GM21423 (cell line): Measurements from ENCODE around the gene DENND1A.

Experiments
- ATAC-seq: cut with Tn5 transposase; IDR thresholded peaks from one replicate; pipeline ENCODE4 v1.9.1; 2021; ENCODE audit warnings: mild to moderate bottlenecking, moderate library complexity; ENCODE audit not compliant: unreplicated experiment

The DENND1A gene

GRCh38 chr9:123597048-123597447, 332.9 kb downstream of the DENND1A start:
- ATAC-seq = no peak

DNA sequence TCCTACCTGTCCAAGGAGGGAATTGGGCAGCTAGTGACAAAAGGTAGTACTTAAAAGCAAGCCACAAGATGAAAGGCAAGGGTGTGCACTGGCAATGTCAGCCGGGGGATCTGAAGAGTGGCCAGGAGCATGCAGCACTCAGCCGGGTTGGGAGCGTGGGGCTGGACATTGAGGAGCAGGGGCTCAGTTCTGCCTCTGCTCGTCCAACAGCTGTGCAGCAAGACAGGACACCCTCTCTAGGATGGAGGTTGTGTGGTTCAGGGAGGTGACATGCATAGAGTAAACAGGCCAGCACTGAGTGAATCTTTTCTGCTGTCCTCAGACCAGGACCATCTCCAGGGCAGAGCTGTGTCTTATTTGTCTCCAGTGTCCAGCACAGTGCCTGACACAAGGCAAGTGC, 338.6 kb downstream of the DENND1A start:
- ATAC-seq = no peak

GRCh38 chr9:123590499-123590898, 339.4 kb downstream of the DENND1A start:
- ATAC-seq = no peak

DNA sequence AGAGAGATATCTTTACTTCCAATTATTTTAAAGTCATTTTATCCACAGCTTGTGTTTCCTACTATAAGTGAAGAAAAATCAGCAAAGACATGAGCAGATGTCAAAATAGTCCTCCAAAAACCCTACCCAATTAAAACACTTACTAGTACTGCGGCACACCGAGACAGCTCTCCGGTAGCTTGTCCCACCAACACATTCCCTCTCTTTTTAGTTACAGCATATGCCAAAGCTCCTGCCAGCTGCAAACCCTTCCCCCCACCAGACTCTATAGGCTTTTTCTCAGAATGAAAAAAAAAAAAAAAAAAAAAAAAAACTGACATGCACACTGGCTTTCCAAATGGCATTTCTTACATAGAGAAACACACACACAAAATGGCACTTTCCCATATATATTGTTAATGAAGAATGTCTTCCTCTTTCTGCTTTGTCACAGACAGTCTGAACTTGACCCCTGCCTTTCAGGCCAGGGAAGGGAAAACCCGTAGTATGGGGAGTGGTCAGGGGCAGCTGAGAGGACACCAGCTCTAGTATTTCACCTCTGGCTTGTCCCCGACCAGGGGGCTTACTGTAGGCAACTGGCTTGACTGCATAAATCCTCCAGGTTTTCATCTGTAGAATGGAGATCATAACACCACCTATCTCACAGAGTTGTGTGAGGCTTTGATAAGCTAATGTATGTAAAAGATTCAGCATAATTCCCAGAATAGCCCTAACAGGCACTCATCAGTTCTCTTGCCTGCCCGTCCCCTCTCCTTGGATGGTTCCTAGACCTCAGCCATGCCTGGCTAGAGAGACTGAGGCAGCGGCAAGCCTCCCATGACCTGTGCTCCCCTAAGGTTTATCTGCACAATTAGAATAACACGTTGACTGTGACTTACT, 340.3 kb downstream of the DENND1A start:
- no peak for ATAC-seq

DNA sequence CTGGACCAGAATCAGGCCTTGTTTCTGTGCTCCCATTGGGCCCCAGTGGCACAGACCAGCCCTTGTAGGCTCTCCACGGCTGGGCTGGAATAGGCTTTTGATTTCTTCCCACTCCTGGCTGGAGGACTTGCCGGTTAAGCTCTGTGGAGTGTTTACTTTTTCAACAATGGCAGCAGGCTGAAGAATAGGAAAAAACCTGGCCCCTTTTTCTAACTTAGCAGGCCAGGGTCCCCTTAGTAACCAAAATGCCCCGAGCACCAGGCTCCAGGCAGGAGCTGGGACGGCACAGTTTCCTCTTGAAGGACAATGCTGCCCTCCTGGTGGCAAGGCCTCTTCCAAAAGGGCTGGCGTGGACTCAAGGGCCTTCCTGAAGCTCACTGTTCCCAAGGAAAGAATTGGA, 343.7 kb downstream of the DENND1A start:
- no peak for ATAC-seq

DNA sequence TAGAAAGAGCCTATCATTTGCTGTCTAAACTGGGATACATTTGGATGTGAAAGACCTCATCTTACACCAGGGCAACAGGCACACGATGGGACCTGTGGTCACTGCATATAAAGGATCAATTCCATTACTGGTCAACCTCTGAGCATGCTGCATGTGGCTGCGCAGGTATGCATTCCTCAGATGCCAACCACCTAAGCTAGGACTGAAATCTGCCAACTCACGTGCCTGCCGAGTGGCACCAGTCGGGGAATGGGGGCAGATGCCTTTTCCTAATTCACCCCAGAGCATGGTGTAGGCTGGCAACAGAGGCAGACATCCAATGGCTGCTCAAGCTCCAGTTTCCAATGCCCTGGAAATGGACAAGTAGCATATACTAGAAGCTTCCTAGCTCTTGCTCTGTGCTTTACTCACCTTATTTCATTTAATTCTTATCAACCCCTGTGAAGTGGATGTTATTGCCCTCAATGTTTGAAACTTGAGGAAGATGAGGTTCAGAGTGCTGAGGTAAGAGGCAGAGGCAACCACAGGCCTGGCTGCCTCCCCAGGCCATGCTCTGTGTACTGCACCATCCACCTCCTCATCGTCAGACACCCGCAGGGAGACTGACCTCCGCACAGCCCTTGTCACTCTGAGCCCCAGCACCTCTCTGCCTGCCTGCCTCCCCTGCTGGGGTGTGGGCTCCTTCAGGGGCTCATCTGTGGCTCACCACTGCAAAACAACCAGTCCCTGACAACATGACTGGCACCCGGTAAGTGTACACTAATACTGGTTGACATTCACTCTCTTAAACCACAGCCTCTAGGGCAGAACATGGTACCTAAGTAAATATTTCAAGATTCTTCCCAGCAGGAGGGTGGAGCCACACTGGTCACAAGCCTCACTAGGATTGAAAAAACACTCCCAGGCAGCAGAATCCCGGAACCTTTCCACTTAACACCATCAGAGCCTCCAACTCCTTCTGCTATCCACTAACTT, 345.4 kb downstream of the DENND1A start:
- no peak for ATAC-seq

- no peak for ATAC-seq
Observed at GRCh38 chr9:123583646-123584045, 346.3 kb downstream of the DENND1A start.

DNA sequence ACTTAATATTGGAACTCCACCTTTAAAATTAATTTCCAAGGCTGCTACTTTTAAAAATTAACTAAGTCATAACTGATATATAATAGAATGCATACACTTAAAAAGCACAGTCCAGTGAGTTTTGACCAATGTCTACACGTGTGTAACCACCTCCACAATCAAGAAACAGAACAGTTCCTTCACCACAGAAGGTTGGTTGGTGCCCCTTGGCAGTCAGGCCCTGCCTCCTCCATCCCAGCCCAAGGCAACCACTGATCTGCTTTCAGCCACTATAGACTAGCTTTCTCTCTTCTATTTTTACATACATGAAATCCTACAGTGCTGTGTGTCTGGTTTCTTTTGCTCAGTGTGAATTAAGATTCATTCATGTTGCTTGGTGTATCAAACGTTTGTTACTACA, 358.7 kb downstream of the DENND1A start:
- ATAC-seq = no peak

DNA sequence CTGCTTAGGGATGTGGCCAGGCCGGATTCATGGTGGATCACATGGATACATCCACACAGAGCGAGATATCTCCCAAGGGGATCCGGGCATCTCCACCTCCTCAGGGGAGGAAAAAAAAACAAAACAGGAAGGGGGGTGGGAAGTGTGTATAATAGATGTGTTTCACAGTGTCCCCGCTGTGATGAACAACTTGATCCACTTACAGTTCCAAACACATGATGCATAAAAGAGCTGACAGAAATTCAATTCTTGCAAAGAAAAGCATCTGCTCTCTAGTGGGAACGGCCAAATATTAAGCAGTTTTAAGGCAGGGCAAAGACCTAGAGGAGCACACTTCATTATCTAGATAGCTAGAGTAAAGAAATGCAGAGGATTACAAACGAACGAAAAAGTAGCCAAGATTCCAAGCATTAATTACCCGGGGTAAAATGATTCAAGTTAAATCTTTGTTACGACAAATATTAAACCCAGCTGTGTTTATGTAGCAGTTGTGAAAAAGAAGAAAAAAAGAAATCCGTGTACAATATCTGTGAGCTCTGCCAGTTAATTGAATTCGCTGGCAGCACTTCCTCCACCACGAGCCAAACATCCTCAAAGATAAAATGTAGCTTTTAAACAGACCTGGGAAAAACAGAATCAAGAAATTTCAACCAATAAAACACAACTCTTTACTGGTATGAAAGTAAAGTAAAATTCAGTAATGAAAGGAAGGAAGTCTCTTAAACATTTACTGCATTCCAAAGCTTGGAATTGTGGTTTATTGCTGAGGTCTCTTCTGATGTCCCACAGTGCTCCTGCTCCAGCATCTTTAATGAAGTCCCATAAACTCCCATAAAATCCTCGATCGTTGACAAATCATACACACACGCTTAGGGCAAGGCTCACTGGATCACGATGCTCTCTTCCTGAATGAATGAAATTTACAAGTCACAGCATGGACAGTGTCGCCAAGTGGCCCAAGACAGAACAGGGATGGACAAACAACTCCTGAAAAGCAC, 360.9 kb downstream of the DENND1A start:
- no peak for ATAC-seq

GRCh38 chr9:123567013-123567412, 362.9 kb downstream of the DENND1A start:
- no peak for ATAC-seq

DNA sequence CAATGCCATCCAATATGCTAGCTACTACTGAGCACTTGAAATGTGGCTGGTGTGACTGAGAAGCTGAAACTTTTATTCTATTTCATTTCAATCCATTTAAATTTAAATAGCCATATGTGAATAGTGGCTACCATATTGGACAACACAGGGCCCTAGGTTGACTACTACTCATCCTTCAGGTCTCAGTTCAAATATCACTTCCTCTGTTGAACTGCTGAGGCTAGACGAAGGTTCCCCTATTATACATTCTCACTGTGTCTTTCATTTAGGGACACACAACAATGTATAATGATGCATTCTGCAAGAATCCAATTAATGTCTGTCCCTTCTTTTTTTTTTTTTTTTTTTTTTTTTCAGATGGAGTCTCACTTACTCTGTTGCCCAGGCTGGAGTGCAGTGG, 365.3 kb downstream of the DENND1A start:
- no peak for ATAC-seq

- peak; percentile 78 for ATAC-seq
Observed at GRCh38 chr9:123562844-123563346, 367.0 kb downstream of the DENND1A start.

- ATAC-seq = no peak
Observed at GRCh38 chr9:123561046-123561445, 368.9 kb downstream of the DENND1A start.

DNA sequence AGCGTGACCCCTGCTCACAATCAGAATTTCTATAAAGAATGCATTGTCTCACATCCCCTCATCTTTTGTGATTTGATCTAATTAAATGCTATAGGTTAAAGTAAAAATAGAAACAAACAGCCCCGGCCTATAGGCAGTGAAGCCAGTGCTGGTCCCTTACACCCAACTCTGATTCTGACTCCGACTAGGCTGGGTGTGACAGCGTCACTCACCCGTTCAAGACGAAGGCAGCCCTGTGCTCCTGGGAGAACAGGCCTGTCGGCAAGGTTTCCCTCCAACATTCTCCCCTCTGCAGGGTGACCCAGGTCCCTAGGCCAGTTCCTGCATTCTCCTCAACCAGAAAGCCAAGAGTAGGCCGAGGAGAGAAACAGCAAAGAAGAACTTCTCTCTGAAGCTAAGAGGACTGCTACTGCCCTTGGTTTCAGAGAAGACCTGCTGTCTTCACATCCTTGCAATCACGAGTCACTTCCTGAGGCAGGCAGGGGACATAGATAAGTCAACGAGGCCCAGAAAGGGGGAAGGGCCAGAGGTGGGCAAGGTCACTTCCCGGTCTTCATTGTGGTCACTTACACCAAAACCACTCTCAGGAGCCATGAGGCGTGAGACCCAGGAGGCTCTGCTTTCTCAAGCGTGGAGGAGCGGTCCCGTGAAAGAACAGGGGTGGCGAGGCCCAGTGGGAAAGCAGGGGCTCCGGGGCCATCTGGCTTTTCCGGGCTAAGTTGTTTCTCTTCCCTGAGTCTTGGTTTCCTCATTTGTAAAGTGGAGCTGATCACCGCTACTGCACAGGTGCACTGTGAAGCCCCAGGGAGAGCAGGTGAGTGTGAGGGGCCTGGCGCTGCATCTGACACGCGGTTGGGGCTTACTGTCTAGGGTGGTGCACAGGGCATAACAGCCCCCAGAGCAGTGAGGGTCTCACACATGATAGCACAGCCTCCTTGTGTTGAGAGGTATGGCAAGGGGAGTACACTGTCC, 373.2 kb downstream of the DENND1A start:
- ATAC-seq = no peak

DNA sequence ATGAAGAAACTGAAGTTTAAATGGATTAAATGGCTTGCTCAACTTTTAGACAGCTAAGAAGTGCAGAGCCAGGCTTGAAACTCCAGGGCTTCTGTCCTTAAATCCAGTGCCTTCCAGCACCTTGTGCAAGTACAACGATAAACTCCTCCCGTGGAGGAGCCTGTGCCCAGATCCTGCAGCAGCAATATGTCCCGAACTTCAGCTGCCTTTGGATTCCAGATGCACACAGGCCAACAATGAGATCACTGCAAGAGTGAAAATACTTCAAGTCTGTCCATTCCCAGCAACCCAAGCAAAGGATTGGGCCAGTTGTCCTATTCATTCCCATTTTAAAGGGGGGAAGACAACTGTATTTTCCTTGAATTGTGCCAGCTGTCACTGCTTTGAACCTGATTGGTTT, 374.3 kb downstream of the DENND1A start:
- ATAC-seq = no peak

DNA sequence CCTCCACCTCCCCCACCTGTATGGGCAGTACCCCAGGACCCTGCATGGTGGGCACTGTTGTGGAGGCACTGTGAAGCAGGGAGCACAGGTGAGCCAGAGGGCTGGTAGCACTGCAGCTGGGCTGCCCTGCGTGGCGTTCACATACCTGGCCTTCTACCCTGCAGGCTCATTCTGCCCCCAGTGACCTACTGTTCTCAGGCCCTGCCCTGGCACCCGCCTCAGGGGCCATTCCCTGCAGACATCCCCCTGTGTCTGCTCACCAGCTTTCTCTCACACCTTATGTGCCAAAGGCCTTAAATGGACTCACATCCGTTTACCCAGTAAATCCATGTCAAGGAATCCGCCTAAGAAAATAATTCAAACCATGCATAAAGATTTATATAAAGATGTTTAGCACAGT, 377.4 kb downstream of the DENND1A start:
- ATAC-seq = no peak

- no peak for ATAC-seq
Observed at GRCh38 chr9:123551734-123552133, 378.2 kb downstream of the DENND1A start.

GRCh38 chr9:123550797-123551196, 379.1 kb downstream of the DENND1A start:
- no peak for ATAC-seq

GRCh38 chr9:123550012-123550411, 379.9 kb downstream of the DENND1A start:
- no peak for ATAC-seq
